Liver (tissue), 3 donors: ENCODE data around the gene DUS4L.

Experiments
- JUND ChIP-seq, 2 donors: IDR thresholded peaks; 2 replicates each; pipeline ENCODE4 v1.6.1; 2016; ENCODE audit warnings: antibody characterized with exemption in 2 of 2
- TF ChIP-seq, protein P1 (sequence below): fragments of 150-350 bp; IDR thresholded peaks from 2 replicates; pipeline ENCODE4 v1.5.1; 2017; ENCODE audit warnings: improper control_type of control experiment, low read depth, low read length; ENCODE audit not compliant: missing input control
- donor health status: healthy.
- donor health status: healthy.

DNA sequence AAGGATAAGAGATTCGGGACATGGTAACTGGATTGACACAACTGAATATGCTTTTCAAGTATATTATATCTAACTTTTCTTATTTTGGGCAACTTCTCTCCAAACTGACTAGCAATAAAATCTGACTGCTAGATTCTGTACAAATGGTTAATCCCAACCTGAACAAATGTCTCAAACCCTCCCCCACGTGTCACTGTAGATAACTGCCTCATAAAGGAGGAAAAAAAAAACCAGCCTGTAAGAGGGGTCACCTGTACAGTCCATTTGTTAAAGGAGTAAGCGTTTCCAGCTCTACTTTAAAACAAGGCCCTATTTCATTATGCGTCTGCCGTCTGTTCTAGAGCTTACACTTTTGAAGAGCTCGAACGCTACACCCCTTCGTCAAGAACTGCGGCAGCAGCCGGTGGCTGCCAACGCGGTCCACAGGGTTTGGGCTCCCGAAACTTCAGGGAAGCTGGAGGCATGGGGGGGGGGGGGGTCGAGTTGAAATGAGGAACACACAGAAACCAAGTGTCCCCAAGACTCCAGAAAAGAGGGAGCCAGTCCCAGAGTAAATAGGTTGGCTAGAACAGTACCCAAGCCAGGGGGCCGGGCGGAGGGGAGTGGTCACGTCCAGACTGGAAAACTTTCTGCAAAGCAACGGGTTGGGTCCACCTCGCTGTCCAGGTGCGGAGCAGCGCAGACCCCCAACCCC is 543 bp upstream of the DUS4L start:
- TF ChIP-seq, protein P1, sequence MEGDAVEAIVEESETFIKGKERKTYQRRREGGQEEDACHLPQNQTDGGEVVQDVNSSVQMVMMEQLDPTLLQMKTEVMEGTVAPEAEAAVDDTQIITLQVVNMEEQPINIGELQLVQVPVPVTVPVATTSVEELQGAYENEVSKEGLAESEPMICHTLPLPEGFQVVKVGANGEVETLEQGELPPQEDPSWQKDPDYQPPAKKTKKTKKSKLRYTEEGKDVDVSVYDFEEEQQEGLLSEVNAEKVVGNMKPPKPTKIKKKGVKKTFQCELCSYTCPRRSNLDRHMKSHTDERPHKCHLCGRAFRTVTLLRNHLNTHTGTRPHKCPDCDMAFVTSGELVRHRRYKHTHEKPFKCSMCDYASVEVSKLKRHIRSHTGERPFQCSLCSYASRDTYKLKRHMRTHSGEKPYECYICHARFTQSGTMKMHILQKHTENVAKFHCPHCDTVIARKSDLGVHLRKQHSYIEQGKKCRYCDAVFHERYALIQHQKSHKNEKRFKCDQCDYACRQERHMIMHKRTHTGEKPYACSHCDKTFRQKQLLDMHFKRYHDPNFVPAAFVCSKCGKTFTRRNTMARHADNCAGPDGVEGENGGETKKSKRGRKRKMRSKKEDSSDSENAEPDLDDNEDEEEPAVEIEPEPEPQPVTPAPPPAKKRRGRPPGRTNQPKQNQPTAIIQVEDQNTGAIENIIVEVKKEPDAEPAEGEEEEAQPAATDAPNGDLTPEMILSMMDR, result no peak
- no peak for TF ChIP-seq JUND (IDR thresholded peaks at IDR 0.05)
